Liver (tissue), 9 donors: ENCODE measurements around the gene SF1. TPM values are rescaled to one million over a fixed set of nuclear protein-coding genes. Genes with fewer than 3 reads are reported as not detected.
"Not testable (repeated sequence)": the region's sequence is repeated elsewhere in the genome, so short reads cannot be mapped to it uniquely, and the experiment has no call there.

Source experiments
- DNase-seq: peaks from one replicate; pipeline ENCODE4 v3.0.0-alpha.2; 2017; ENCODE audit warnings: low spot score
- H3K27ac ChIP-seq, 2 donors: one replicate each; pipeline ENCODE4 v1.7.0; 2013; ENCODE audit warnings: inconsistent platforms in 2 of 2, low read length in 2 of 2, control low read depth in 1 of 2, low read depth in 1 of 2, mild to moderate bottlenecking in 1 of 2
- H3K27me3 ChIP-seq, 4 donors: one replicate each; pipeline versions ENCODE4 v1.6.1 to v1.7.0; 2013; ENCODE audit warnings: low read length in 3 of 4, inconsistent platforms in 1 of 4, mild to moderate bottlenecking in 1 of 4, moderate library complexity in 1 of 4; ENCODE audit not compliant: control insufficient read depth in 4 of 4, insufficient read depth in 4 of 4
- H3K36me3 ChIP-seq, 4 donors: one replicate each; pipeline versions ENCODE4 v1.6.1 to v1.7.0; 2013; ENCODE audit warnings: low read length in 3 of 4, mild to moderate bottlenecking in 3 of 4, low read depth in 1 of 4, moderate library complexity in 1 of 4; ENCODE audit not compliant: control insufficient read depth in 4 of 4, insufficient read depth in 3 of 4
- H3K4me1 ChIP-seq, 4 donors: one replicate each; pipeline versions ENCODE4 v1.6.1 to v1.7.0; 2013; ENCODE audit warnings: low read length in 3 of 4, mild to moderate bottlenecking in 3 of 4, moderate library complexity in 1 of 4; ENCODE audit not compliant: control insufficient read depth in 4 of 4, insufficient read depth in 4 of 4
- H3K4me3 ChIP-seq, 3 donors: one replicate each; pipeline versions ENCODE4 v1.6.1 to v1.7.0; 2013; ENCODE audit warnings: low read length in 3 of 3, control low read depth in 1 of 3, low read depth in 1 of 3, mild to moderate bottlenecking in 1 of 3
- H3K9ac ChIP-seq, 2 donors: one replicate each; pipeline ENCODE4 v1.7.0; 2013; ENCODE audit warnings: low read length in 2 of 2, mild to moderate bottlenecking in 2 of 2, moderate library complexity in 2 of 2, control low read depth in 1 of 2, low read depth in 1 of 2
- H3K9me3 ChIP-seq, 4 donors: one replicate each; pipeline versions ENCODE4 v1.6.1 to v1.7.0; 2013; ENCODE audit warnings: low read length in 3 of 4; ENCODE audit not compliant: control insufficient read depth in 4 of 4
- EGR1 ChIP-seq, 2 donors: IDR thresholded peaks; 2 replicates each; pipeline ENCODE4 v1.6.1; 2016 to 2018; ENCODE audit warnings: antibody characterized with exemption in 2 of 2, low read depth in 2 of 2
- FOXA1 ChIP-seq: IDR thresholded peaks from 2 replicates; pipeline ENCODE4 v1.6.1; 2016; ENCODE audit warnings: antibody characterized with exemption
- FOXA2 ChIP-seq: IDR thresholded peaks from 2 replicates; pipeline ENCODE4 v1.6.1; 2016; ENCODE audit warnings: antibody characterized with exemption
- HNF4A ChIP-seq, 2 donors: conservative IDR thresholded peaks; 2 replicates each; pipeline ENCODE4 v1.6.1; 2016; ENCODE audit warnings: antibody characterized with exemption in 2 of 2, mild to moderate bottlenecking in 2 of 2
- HNF4G ChIP-seq: IDR thresholded peaks from 2 replicates; pipeline ENCODE4 v1.6.1; 2016; ENCODE audit warnings: antibody characterized with exemption
- JUND ChIP-seq, 2 donors: IDR thresholded peaks; 2 replicates each; pipeline ENCODE4 v1.6.1; 2016; ENCODE audit warnings: antibody characterized with exemption in 2 of 2
- NR2F2 ChIP-seq: IDR thresholded peaks from 2 replicates; pipeline ENCODE4 v1.6.1; 2016; ENCODE audit warnings: antibody characterized with exemption
- RAD21 ChIP-seq, 2 donors: IDR thresholded peaks; 2 replicates each; pipeline ENCODE4 v1.6.1; 2016; ENCODE audit warnings: antibody characterized with exemption in 2 of 2, mild to moderate bottlenecking in 2 of 2
- REST ChIP-seq: IDR thresholded peaks from 2 replicates; pipeline ENCODE4 v1.6.1; 2016; ENCODE audit warnings: antibody characterized with exemption, mild to moderate bottlenecking
- RXRA ChIP-seq, 2 donors: IDR thresholded peaks; 2 replicates each; pipeline ENCODE4 v1.6.1; 2017 to 2018; ENCODE audit warnings: antibody characterized with exemption in 2 of 2, mild to moderate bottlenecking in 1 of 2
- SP1 ChIP-seq: IDR thresholded peaks from 2 replicates; pipeline ENCODE4 v1.6.1; 2018; ENCODE audit warnings: antibody characterized with exemption, mild to moderate bottlenecking
- TAF1 ChIP-seq: conservative IDR thresholded peaks from 2 replicates; pipeline ENCODE4 v1.6.1; 2016; ENCODE audit warnings: antibody characterized with exemption, mild to moderate bottlenecking
- YY1 ChIP-seq: IDR thresholded peaks from 2 replicates; pipeline ENCODE4 v1.6.1; 2016; ENCODE audit warnings: antibody characterized with exemption, mild to moderate bottlenecking
- WGBS: extraction: QIAGEN DNeasy Blood & Tissue Kit; methylation state at CpG from one replicate; pipeline ENCODE4 v1.1.7; 2013; 5-methylcytosine and 5-hydroxymethylcytosine counted together
- polyA plus RNA-seq, 2 donors: library from polyadenylated mRNA; stranded (reverse) in 1 of 2; unstranded in 1 of 2; fragments of 200-250 nt in 1 of 2; fragments of >200 nt in 1 of 2; fragmentation: Nextera tagmentation in 1 of 2; extraction: Ambion mirVana in 1 of 2; gene quantifications; one replicate each; pipeline versions ENCODE4 v1.2.1 to v1.2.3, GENCODE V29; 2013 to 2015
- total RNA-seq, 2 donors: library from RNA; depleted of rRNA; stranded (reverse); fragments of >200 nt; gene quantifications; one replicate each; pipeline ENCODE4 v1.2.3, GENCODE V29; 2014
- TF ChIP-seq, protein P1 (sequence below): IDR thresholded peaks from 2 replicates; pipeline ENCODE4 v1.6.1; 2016; ENCODE audit warnings: antibody characterized with exemption
- TF ChIP-seq, protein P2 (sequence below): IDR thresholded peaks from 2 replicates; pipeline ENCODE4 v1.6.1; 2016; ENCODE audit warnings: antibody characterized with exemption
- TF ChIP-seq, protein P3 (sequence below): IDR thresholded peaks from 2 replicates; pipeline ENCODE4 v1.6.1; 2016; ENCODE audit warnings: antibody characterized with exemption
- TF ChIP-seq, protein P4 (sequence below): fragments of 150-350 bp; IDR thresholded peaks from 2 replicates; pipeline ENCODE4 v1.5.1; 2017; ENCODE audit warnings: improper control_type of control experiment, low read depth, low read length; ENCODE audit not compliant: missing input control
- donor health status: healthy.
- donor health status: healthy.
- donor health status: healthy.
- donor health status: healthy.
- donor health status: healthy.

SF1 gene
- total and polyA plus RNA-seq, 4 donors = 44.9 to 135 (median 50.1) TPM

- DNase-seq = no peak
- H3K4me1 ChIP-seq = peaks cover 2 to 12% (median 10%) of the 10 kb centered on the region in 4 donors
- TF ChIP-seq RXRA (IDR thresholded peaks at IDR 0.05) = no peak
- TF ChIP-seq NR2F2 = no peak
- TF ChIP-seq FOXA1 = no peak
- TF ChIP-seq, protein P1, sequence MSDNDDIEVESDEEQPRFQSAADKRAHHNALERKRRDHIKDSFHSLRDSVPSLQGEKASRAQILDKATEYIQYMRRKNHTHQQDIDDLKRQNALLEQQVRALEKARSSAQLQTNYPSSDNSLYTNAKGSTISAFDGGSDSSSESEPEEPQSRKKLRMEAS = no peak
- TF ChIP-seq, protein P2, sequence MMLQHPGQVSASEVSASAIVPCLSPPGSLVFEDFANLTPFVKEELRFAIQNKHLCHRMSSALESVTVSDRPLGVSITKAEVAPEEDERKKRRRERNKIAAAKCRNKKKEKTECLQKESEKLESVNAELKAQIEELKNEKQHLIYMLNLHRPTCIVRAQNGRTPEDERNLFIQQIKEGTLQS = no peak
- no peak for TF ChIP-seq REST
- TF ChIP-seq HNF4A (conservative IDR thresholded peaks at IDR 0.05) = no peak
- TF ChIP-seq, protein P3, sequence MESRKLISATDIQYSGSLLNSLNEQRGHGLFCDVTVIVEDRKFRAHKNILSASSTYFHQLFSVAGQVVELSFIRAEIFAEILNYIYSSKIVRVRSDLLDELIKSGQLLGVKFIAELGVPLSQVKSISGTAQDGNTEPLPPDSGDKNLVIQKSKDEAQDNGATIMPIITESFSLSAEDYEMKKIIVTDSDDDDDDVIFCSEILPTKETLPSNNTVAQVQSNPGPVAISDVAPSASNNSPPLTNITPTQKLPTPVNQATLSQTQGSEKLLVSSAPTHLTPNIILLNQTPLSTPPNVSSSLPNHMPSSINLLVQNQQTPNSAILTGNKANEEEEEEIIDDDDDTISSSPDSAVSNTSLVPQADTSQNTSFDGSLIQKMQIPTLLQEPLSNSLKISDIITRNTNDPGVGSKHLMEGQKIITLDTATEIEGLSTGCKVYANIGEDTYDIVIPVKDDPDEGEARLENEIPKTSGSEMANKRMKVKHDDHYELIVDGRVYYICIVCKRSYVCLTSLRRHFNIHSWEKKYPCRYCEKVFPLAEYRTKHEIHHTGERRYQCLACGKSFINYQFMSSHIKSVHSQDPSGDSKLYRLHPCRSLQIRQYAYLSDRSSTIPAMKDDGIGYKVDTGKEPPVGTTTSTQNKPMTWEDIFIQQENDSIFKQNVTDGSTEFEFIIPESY = no peak
- TF ChIP-seq EGR1 (IDR thresholded peaks at IDR 0.05; ENCODE audit: low read depth in 2 of 2) = no peak
- no peak for TF ChIP-seq FOXA2
- TF ChIP-seq, protein P4, sequence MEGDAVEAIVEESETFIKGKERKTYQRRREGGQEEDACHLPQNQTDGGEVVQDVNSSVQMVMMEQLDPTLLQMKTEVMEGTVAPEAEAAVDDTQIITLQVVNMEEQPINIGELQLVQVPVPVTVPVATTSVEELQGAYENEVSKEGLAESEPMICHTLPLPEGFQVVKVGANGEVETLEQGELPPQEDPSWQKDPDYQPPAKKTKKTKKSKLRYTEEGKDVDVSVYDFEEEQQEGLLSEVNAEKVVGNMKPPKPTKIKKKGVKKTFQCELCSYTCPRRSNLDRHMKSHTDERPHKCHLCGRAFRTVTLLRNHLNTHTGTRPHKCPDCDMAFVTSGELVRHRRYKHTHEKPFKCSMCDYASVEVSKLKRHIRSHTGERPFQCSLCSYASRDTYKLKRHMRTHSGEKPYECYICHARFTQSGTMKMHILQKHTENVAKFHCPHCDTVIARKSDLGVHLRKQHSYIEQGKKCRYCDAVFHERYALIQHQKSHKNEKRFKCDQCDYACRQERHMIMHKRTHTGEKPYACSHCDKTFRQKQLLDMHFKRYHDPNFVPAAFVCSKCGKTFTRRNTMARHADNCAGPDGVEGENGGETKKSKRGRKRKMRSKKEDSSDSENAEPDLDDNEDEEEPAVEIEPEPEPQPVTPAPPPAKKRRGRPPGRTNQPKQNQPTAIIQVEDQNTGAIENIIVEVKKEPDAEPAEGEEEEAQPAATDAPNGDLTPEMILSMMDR = no peak
- TF ChIP-seq TAF1 = no peak
- no peak for TF ChIP-seq JUND (IDR thresholded peaks at IDR 0.05)
- TF ChIP-seq YY1 = no peak
- TF ChIP-seq RAD21 (IDR thresholded peaks at IDR 0.05) = no peak
- no peak for TF ChIP-seq HNF4G
- no peak overlapping the region for H3K27ac ChIP-seq
- H3K4me3 ChIP-seq = no peak overlapping the region
- H3K9me3 ChIP-seq = no peaks in the 10 kb centered on the region
- 92% methylated on average over 3 of the region's 3 CpGs for WGBS
- no peaks in the 10 kb centered on the region for H3K36me3 ChIP-seq
- H3K9ac ChIP-seq = no peak overlapping the region
- H3K27me3 ChIP-seq = no peaks in the 10 kb centered on the region
Observed at GRCh38 chr11:64817476-64817875, 39.1 kb upstream of the SF1 start.

- TF ChIP-seq RAD21 (IDR thresholded peaks at IDR 0.05) = peak in 1 of 2 donors; percentile 5
- TF ChIP-seq SP1 = peak; percentile 87
- peak; percentile 80 to 92 for TF ChIP-seq RXRA (IDR thresholded peaks at IDR 0.05)
- peak overlapping the region in 1 of 2 donors; percentile 42 for H3K27ac ChIP-seq
- not testable (repeated sequence) for H3K36me3 ChIP-seq, H3K9ac ChIP-seq, H3K4me3 ChIP-seq, H3K9me3 ChIP-seq, DNase-seq, H3K27me3 ChIP-seq
- WGBS = 51% methylated on average over 5 of the region's 5 CpGs
- H3K4me1 ChIP-seq = peaks cover 2 to 15% (median 10%) of the 10 kb centered on the region in 4 donors
Observed at GRCh38 chr11:64815433-64815832, 37.1 kb upstream of the SF1 start.
